ENCODE data around the gene LARP4B. TPM values are rescaled to one million over a fixed set of nuclear protein-coding genes. Genes with fewer than 3 reads are reported as not detected.

The LARP4B gene
- total and polyA plus RNA-seq, 2 of the 13 experiments (the other 11 are each of a cell fraction or from before 2014, with no cell fraction given): 19.5 to 30.2 TPM

GRCh38 chr10:930625-931325 is 730 bp downstream of the LARP4B start (continued):
- TF ChIP-seq GABPB1 (CRISPR knock-in tag; IDR thresholded peaks at IDR 0.05) (peak; percentile 48; the same call in 1 of the 2 replicates), SRY (CRISPR knock-in tag; IDR thresholded peaks at IDR 0.05) (no peak), MXI1 (IDR thresholded peaks at IDR 0.05; ENCODE audit: borderline replicate concordance, low read depth, low read length) (peak; percentile 26; the same call in 1 of the 3 replicates), KDM4B (CRISPR knock-in tag; IDR thresholded peaks at IDR 0.05) (no peak), ZNF205 (CRISPR knock-in tag; IDR thresholded peaks at IDR 0.05) (no peak), ZMAT5 (CRISPR knock-in tag; IDR thresholded peaks at IDR 0.05; ENCODE audit: borderline replicate concordance, low read depth) (no peak), ZEB1 (IDR thresholded peaks at IDR 0.05; ENCODE audit: insufficient replicate concordance, low read depth) (no peak), ETV5 (CRISPR knock-in tag; IDR thresholded peaks at IDR 0.05; ENCODE audit: borderline replicate concordance) (no peak), MTF1 (CRISPR knock-in tag; IDR thresholded peaks at IDR 0.05) (no peak), ZNF235 (CRISPR knock-in tag; IDR thresholded peaks at IDR 0.05; ENCODE audit: borderline replicate concordance) (no peak), GABPA (IDR thresholded peaks at IDR 0.05; ENCODE audit: low read depth, low read length) (peak; percentile 35), GABPA (CRISPR knock-in tag; IDR thresholded peaks at IDR 0.05; ENCODE audit: low read depth) (peak; percentile 28; the same call in 1 of the 2 replicates), NONO (IDR thresholded peaks at IDR 0.05) (no peak), NONO (CRISPR knock-in tag; conservative IDR thresholded peaks at IDR 0.05) (no peak), RBFOX2 (IDR thresholded peaks at IDR 0.05; ENCODE audit: low read depth, low read length) (peak; percentile 48), AGO1 (IDR thresholded peaks at IDR 0.05; ENCODE audit: low read depth, low read length, poor library complexity, severe bottlenecking) (no peak), ZC3H4 (CRISPR knock-in tag; IDR thresholded peaks at IDR 0.05; ENCODE audit: borderline replicate concordance) (no peak), ZNF317 (CRISPR knock-in tag; IDR thresholded peaks at IDR 0.05) (no peak), ZNF230 (CRISPR knock-in tag; IDR thresholded peaks at IDR 0.05) (no peak), HNRNPUL1 (IDR thresholded peaks at IDR 0.05; ENCODE audit: low read depth, low read length) (no peak), CTCF (CRISPR knock-in tag; IDR thresholded peaks at IDR 0.05) (0 out of 2 replicates have a peak, but pooled peaks have one; percentile 4), NR2F6 (IDR thresholded peaks at IDR 0.05) (no peak), NR2F6 (CRISPR knock-in tag; IDR thresholded peaks at IDR 0.05) (peak; percentile 26; the same call in 1 of the 2 replicates)
- TF ChIP-seq, protein P1, sequence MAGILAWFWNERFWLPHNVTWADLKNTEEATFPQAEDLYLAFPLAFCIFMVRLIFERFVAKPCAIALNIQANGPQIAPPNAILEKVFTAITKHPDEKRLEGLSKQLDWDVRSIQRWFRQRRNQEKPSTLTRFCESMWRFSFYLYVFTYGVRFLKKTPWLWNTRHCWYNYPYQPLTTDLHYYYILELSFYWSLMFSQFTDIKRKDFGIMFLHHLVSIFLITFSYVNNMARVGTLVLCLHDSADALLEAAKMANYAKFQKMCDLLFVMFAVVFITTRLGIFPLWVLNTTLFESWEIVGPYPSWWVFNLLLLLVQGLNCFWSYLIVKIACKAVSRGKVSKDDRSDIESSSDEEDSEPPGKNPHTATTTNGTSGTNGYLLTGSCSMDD (CRISPR knock-in tag; IDR thresholded peaks at IDR 0.05): no peak
- TF ChIP-seq, protein P2, sequence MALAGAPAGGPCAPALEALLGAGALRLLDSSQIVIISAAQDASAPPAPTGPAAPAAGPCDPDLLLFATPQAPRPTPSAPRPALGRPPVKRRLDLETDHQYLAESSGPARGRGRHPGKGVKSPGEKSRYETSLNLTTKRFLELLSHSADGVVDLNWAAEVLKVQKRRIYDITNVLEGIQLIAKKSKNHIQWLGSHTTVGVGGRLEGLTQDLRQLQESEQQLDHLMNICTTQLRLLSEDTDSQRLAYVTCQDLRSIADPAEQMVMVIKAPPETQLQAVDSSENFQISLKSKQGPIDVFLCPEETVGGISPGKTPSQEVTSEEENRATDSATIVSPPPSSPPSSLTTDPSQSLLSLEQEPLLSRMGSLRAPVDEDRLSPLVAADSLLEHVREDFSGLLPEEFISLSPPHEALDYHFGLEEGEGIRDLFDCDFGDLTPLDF (CRISPR knock-in tag; IDR thresholded peaks at IDR 0.05): no peak
- TF ChIP-seq, protein P3, sequence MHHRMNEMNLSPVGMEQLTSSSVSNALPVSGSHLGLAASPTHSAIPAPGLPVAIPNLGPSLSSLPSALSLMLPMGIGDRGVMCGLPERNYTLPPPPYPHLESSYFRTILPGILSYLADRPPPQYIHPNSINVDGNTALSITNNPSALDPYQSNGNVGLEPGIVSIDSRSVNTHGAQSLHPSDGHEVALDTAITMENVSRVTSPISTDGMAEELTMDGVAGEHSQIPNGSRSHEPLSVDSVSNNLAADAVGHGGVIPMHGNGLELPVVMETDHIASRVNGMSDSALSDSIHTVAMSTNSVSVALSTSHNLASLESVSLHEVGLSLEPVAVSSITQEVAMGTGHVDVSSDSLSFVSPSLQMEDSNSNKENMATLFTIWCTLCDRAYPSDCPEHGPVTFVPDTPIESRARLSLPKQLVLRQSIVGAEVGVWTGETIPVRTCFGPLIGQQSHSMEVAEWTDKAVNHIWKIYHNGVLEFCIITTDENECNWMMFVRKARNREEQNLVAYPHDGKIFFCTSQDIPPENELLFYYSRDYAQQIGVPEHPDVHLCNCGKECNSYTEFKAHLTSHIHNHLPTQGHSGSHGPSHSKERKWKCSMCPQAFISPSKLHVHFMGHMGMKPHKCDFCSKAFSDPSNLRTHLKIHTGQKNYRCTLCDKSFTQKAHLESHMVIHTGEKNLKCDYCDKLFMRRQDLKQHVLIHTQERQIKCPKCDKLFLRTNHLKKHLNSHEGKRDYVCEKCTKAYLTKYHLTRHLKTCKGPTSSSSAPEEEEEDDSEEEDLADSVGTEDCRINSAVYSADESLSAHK (CRISPR knock-in tag; IDR thresholded peaks at IDR 0.05; ENCODE audit: borderline replicate concordance): no peak
